Activated T-cell treated with anti-CD3 and anti-CD28 coated beads, Interleukin-2, amount 50 U/mL, for 48 hours (primary cell): Measurements from ENCODE around the gene LYG1.
"Not testable (repeated sequence)": the region's sequence is repeated elsewhere in the genome, so short reads cannot be mapped to it uniquely, and the experiment has no call there.

Experiments used
- DNase-seq, 2 experiments: peaks; one replicate each; pipeline ENCODE4 v3.0.0-alpha.2; 2020

The LYG1 gene

GRCh38 chr2:99301097-99301496, at the start of gene LYG1:
Gene LYG1, minus strand, starts transcription at chr2:99301197. Its CDS starts 5,527 bp downstream, at chr2:99295670.
- DNase-seq, result not testable (repeated sequence)

- no peak for DNase-seq
Observed at GRCh38 chr2:99350194-99350593, 49.2 kb upstream of the LYG1 start.

- DNase-seq, result no peak
Observed at GRCh38 chr2:99348173-99348572, 47.2 kb upstream of the LYG1 start.

- DNase-seq, result no peak
Observed at GRCh38 chr2:99346218-99346617, 45.2 kb upstream of the LYG1 start.

- DNase-seq, result not testable (repeated sequence)
Observed at GRCh38 chr2:99345446-99345845, 44.4 kb upstream of the LYG1 start.

GRCh38 chr2:99342536-99342935, 41.5 kb upstream of the LYG1 start:
- no peak for DNase-seq

GRCh38 chr2:99340669-99341236, 39.8 kb upstream of the LYG1 start:
- no peak for DNase-seq

GRCh38 chr2:99338029-99338585, 37.1 kb upstream of the LYG1 start:
- peak in 1 of 2 experiments; percentile 30 for DNase-seq

- peak; percentile 95 to 96 for DNase-seq
Observed at GRCh38 chr2:99337113-99338028, 36.4 kb upstream of the LYG1 start, which contains the start of gene EIF5B. Gene EIF5B, plus strand, starts transcription at chr2:99337389. Its CDS starts 166 bp downstream, at chr2:99337555.

- DNase-seq, result no peak
Observed at GRCh38 chr2:99336804-99337112, 35.8 kb upstream of the LYG1 start.

GRCh38 chr2:99335911-99336803, 35.2 kb upstream of the LYG1 start, which contains the start of gene TXNDC9:
Gene TXNDC9, minus strand, starts transcription at chr2:99336333. Its CDS starts 3,123 bp downstream, at chr2:99333210.
- DNase-seq, result peak; percentile 96 to 98

- no peak for DNase-seq
Observed at GRCh38 chr2:99325384-99325783, 24.4 kb upstream of the LYG1 start.

GRCh38 chr2:99317873-99318200, 16.8 kb upstream of the LYG1 start:
- DNase-seq, result not testable (repeated sequence)

- DNase-seq, result no peak
Observed at GRCh38 chr2:99317161-99317872, 16.3 kb upstream of the LYG1 start.

- DNase-seq, result no peak
Observed at GRCh38 chr2:99299580-99299979, 1.4 kb downstream of the LYG1 start.

- no peak for DNase-seq
Observed at GRCh38 chr2:99297994-99298393, 3.0 kb downstream of the LYG1 start.

GRCh38 chr2:99285526-99285925, 15.5 kb downstream of the LYG1 start:
- no peak for DNase-seq

GRCh38 chr2:99279969-99280695, 20.9 kb downstream of the LYG1 start:
- DNase-seq, result no peak

- DNase-seq, result no peak
Observed at GRCh38 chr2:99278793-99279291, 22.2 kb downstream of the LYG1 start.

GRCh38 chr2:99278195-99278765, 22.7 kb downstream of the LYG1 start:
- not testable (repeated sequence) for DNase-seq

- DNase-seq, result no peak
Observed at GRCh38 chr2:99275882-99276281, 25.1 kb downstream of the LYG1 start.
